Kidney tubule cell (primary cell): ENCODE measurements around the gene HK3.
A peak's percentile ranks its signal among the peaks of the same experiment; 100 is the strongest.

ENCODE experiments used
- DNase-seq: peaks from one replicate; pipeline ENCODE4 v3.0.0-alpha.2; 2018; ENCODE audit warnings: low spot score

The HK3 gene, protein sequence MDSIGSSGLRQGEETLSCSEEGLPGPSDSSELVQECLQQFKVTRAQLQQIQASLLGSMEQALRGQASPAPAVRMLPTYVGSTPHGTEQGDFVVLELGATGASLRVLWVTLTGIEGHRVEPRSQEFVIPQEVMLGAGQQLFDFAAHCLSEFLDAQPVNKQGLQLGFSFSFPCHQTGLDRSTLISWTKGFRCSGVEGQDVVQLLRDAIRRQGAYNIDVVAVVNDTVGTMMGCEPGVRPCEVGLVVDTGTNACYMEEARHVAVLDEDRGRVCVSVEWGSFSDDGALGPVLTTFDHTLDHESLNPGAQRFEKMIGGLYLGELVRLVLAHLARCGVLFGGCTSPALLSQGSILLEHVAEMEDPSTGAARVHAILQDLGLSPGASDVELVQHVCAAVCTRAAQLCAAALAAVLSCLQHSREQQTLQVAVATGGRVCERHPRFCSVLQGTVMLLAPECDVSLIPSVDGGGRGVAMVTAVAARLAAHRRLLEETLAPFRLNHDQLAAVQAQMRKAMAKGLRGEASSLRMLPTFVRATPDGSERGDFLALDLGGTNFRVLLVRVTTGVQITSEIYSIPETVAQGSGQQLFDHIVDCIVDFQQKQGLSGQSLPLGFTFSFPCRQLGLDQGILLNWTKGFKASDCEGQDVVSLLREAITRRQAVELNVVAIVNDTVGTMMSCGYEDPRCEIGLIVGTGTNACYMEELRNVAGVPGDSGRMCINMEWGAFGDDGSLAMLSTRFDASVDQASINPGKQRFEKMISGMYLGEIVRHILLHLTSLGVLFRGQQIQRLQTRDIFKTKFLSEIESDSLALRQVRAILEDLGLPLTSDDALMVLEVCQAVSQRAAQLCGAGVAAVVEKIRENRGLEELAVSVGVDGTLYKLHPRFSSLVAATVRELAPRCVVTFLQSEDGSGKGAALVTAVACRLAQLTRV

DNA sequence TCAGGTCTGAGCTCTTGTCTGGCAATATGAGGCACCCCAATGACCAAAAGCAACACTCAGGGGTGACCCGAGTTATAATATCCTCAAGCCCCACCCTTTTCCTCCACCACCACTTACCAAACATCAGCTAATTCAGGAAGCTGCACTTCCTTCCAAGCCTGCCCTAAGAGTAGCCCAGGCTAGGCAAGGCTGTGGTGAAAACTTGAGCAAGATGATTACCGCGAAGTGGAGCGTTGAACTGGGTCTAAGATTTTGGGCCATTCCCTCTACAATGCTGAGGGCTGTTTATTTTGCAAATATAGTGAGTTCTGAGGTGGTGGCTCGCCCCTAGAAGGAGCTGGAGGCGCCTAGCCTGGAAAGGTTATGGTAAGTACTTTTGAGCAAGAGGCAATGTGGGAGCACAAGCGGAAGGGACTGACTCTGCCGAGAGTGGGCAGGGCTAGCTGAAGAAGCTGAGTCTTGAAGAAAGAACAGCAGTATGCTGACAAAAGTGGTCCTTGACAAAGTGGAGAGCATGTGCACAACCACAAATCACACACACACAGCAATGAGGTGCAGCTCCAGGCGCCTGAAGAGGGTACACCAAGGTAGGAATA lies at the start of gene HK3:
Gene HK3 (minus strand): TSS at position 51 of the 596 bp plus-strand sequence. CDS start 3,187 bp downstream, outside the sequence.
- DNase-seq = no peak

DNA sequence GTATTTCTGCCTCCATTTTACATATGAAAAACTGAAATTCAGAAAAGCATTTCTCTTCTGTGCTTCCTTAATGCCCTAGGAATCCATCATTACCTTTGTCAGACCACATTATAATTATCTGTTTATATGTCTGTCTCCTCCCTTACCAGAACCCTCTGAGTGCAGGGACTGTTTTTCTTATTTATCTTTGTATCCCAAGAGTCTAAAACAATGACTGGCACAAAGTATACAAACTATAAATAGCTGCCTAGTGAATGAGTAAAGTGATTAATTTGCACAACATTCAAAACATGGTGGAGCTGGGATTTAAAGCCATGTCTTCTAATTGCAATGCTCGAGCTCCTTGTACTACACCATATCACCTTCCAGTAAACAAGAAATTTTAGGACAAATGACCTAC lies 49.3 kb upstream of the HK3 start:
- no peak for DNase-seq

DNA sequence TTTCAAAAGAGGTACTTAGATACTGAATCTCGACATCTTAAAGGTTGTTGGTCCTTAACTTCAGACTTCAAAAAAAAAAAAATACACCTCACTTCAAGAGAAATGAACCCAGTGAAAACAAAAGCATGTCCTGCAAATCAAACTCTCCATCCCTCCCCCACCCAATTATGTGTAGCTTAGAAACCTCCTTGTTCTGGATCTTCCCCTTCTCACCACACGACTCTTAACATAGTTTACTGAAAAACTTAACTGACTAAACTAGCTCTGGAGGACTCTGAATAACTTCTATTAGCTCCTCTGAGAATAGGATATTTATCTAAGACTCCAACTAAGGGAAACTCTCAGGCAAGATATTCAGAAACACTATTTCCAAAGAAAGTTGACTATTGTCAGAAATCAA lies 48.7 kb upstream of the HK3 start:
- DNase-seq = no peak

DNA sequence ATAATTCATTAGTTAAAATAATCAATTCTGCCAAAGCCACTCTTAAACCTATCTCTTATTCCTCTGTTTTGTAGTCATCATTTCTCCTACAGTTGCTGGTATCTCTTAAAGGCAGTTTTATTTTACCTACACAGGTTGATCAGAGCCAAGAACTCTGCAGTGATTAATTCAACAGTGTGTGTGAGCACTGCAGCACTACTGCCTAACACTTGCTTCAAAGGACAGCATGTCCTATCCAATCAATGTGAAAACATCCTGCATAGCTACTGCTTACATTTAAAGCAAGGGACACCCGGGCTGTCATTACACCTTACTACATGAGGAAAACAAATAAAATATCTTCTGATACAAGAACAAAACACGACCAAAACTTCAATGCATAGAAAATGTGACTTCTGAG lies 45.1 kb upstream of the HK3 start:
- DNase-seq = no peak

DNA sequence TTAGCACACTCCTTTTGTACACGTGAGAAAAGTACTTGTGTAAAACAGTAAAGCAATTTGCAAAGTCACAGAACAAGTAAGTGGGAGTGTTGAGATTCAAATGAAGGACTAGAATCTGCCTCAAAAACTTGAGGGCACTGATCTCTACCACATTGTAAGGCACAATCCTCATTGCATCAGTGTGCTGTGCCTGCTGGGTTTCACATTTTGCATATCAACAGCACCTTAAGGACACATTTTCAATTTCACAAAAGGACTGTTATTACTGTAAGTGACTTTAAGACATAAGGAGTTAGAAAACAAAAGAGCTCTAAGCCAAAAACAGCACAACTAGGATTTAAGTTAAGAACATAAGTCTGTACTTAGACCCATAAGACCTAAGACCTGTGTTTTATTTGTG lies 44.7 kb upstream of the HK3 start:
- DNase-seq = no peak

DNA sequence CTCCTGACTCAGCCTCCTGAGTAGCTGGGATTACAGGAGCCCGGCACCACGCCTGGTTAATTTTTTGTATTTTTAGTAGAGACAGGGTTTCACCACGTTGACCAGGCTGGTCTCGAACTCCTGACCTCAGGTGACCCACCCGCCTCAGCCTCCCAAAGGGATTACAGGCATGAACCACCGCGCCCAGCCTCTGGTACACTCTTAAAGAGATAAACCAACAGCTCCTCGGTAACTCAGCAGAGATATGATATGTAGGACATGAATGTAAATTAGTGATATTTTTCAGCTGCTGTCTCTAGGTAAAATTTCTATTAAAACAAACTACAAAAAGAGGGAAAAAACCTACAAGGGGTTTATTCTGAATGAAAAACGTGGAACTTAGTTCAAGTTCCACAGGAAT lies 42.8 kb upstream of the HK3 start:
- DNase-seq = no peak

DNA sequence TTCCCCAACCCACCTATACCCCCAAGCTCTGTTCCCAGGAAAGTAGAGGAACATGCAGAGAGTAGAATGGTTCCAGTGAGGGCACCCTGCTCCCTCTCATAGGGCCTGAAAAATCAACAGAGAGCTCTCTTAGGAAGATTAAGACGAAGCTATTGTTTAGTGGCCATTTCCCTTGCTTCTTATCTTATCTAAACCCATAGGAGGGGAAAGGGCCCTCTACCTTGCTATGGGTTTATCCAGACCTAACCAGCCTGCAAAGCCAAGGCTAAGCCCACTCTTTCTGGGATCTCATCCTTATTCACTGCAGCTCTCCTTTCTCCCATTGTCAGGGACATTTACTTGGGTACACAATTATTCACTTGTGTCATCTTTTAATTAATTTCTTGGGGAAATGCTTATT lies 39.3 kb upstream of the HK3 start:
- no peak for DNase-seq

DNA sequence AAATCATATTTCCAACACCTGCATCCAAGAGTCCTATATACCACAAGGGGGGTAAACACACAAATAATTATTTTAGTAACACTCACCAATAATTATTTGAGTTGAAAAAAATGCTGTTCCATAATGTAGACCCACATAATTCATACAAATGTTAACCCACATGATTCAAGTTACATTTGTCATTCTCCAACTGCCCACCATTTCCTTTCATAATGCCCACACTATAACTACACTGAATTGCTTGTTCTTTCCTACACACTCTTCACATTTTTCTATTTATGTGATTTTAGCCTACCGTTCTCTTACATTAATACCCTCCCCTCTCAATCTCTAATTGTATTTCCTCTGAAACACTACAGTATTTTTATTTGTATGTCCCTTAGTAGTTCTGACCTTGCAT lies 35.9 kb upstream of the HK3 start:
- DNase-seq = no peak

DNA sequence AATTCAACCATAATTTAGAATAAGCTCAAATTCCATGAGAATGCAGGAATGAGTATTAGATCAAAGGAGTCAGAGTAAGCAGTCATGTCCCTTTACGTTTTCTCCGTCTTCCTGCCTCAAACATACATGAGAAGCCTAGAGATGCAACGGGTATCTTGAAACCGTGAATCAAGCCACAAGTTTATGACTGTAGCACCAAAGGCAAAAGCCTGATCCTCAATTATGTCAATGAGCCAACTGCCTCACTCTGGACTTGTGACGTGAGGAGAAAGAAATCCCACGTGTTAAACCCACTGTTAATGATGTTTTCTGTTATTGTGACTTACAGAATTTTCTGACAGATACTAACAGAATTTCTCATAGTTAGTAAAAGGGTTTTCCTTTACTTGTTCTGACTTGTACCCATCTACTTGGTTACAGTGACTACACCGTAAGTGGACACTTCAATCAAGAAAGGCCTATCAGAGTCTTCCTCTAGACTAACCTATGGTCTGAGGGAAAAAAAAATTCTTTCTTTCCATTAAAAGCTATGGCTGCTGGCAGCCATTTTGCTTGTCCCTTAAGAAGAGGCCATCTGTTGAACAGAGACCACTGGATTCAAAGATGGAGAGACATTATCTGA lies 35.3 kb upstream of the HK3 start:
- no peak for DNase-seq

DNA sequence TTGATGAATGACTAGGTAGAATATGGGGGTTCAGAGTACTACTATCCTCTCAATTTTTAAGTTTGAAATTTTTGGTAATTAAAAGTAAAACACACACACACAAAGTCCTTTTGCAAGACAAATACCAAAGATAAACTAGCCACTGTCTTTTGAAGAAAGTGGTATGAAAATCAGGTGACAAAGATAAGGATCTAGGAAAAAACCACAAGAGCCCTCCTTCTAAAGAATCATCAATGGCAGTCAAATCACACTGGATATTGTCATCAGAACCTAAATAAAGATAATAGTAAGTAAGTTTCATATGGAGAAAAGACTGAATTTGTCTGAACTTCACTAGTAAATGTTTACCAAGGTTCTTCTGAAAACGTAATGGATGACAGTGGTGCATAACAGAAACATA lies 30.5 kb upstream of the HK3 start:
- no peak for DNase-seq

DNA sequence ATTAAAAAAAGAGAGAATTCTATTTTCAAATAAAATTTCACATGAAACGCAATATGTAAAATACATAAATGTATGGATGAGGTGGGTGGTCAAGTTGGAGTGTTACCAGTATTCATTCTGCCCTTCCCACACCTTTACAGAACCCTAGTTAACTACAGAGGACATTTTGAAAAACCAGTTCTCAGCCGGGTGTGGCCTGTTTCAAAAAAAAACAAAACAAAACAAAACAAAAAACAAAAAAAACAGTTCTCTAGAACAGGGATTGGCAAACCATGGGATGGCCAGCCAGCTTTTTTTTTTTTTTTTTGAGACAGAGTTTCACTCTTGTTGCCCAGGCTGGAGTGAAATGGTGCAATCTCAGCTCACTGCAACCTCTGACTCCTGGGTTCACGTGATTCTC lies 28.4 kb upstream of the HK3 start:
- no peak for DNase-seq

DNA sequence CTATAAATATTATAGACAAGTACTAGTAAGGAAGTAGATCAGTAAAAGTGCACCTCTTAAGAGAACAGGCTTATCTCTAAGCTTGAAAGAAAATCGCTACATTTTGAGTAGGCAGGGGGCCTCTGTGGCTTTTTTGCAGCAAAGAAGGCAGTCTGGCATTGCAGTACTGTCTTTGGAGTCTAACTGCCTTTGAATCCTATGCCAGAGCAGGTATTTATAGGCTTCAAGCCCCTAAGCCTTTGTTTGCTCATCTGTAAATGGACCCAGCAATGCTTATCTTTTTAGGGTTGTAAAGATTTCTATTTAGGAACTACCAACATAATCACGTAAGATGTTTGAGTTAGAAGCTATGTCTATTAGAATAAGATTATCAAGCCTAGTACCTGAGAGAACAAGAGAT lies 23.7 kb upstream of the HK3 start:
- DNase-seq = no peak

DNA sequence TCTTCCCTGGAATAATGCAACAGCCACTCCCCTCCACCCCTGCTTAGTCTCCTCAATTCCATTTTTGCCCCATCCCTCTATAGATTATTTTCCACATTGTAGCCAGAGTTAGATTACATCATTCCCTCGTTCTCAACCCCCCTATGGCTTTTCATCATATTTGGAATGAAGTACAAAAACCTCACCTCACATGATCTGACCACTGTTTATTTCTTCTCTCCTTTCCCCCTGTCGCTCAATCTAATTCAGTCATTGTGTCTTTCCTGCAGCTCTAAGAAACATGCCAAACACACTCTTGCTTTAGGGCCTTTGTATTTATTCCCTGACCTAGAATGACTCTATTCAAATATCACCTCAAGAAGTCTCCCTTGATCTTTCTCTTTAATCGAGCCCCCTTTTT lies 22.6 kb upstream of the HK3 start:
- DNase-seq = no peak

DNA sequence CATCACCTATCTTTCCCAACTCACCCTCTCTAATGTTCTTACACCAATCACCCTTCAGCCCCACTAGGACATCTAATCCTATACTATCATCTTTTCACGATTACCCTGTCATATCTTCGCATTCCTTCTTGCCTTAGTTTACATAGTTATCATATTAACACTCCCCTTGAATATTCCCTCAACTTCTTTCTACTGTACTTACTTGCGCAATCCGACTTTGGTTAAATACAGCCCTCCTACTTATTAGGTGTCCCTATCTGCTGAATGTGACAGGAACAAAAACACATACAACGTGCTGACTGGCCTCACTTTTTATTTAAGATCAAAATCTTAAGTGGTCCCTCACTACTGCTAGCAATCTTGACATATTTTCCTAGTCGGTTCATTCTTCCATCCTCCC lies 19.5 kb upstream of the HK3 start:
- DNase-seq = no peak

DNA sequence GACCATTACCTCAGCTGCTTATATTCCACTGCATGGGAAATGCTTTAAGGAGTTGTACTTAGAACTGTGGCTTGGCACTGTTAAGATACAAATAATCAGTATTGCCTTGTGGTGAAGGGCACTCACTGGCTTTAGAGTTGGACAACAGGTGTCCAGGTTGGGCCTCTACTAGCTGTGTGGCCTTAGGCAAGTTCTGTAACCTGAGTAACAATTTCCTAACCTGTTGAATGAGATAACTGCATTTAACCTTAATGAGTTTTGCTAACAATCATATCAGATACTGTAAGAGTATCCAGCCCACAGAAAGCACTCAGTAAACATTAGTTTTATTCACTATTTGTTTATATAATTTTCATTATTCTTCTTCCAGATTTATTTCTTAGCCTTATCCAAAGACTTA lies 17.2 kb upstream of the HK3 start:
- DNase-seq = no peak

DNA sequence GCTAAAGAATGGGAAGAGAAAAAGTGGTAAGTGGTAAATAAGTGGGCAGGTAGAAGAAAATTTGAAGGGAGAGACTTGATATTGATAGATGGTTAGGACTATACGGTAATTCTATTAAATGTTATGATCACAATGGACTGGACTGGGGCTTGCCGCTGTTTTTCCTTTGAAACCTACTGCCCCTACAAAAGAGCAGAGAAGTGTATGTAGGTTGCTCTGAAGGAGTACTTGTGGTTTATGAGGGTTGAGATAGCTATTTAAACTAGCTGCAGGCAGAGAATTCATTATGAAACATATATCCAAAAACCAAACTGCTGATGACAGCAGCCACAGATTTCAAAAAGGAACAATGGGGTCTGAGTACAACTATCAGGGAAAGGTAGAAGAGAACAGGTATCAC lies 16.8 kb upstream of the HK3 start:
- DNase-seq = no peak

DNA sequence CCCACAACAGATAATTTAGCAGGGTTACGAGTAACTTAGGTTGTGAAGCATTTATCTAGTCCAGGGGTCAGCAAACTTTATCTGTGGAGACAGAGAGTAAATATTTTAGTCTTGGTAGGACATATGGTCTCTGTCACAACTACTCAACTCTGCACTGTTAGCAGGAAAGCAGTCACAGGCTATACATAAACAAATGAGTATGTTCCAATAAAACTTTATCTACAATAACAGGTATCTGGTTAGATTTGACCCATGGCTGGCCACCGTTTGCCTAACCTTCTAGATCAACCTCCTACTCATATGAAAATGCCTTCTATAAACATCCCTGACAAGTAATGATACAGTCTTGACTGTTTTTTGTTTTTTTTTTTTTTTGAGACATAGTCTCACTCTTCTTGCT lies 13.0 kb upstream of the HK3 start:
- no peak for DNase-seq

DNA sequence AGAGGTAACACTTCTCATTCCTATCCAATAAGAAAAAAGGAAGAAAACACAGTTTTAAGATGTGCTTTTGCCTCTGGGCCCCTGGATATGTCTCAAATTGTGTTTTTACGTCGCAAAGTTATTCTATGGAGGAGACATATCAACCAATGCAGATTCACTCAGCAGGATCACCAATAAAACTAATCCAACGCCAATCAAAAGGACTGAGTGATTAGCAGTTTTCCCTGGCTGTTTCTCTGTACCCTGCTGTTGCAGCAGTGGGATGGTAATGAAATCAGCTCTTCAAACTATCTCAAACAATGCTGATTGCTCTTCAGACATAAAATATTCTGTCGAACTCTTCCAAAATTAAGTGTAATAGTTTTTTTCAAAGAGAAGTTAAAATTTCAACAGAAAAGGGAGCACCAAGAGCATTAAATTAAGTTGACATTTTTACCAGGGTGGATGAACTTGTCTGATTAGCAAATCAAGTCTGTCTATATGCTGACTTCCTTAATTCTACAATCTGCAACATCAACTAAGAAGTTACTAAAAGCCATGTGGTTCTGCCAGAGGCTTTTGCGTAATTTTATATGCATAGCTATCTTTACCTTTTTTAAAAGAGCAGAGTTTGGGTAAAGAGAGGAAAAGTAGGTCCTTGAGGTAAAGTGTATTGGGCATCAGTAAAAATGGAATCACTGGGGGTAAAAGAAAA lies 9.7 kb upstream of the HK3 start:
- no peak for DNase-seq

DNA sequence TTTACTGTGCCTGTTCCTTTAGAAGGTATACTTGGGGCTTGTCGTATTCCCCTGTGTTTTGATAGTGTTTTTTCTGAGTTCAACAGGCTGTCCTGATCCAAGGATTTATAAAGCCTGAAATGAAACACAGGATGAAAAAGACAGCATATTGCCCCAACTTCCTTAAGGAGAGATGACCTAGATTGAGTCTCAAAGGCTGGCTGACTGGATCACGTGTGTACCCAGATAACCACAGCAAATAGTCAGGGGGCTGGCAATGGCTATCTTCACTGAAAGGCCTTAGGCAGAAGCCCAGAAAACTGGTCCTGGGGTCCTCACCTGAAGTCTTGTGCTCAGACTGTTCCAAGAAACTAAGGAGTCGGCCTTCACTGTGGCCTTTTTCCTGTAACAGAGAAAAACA lies 7.7 kb upstream of the HK3 start:
- DNase-seq = no peak

DNA sequence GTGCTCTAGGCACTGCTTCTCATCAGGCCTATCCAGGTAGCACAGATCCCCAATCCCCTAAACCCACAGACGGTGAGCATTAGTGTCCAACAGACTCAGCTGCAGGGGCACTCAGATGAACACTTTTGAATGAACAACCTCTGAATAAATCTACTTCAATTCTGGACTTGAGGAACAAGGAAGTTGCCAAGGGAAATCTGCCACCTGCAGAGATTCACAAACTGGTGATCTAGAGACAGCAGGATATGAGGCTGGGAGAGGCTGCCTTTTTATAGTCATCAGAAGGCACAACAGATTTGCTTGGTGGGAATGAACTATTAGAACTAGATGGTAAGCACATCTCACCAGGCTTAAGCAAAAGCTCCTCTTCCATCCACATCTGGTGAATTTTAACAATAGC lies 7.0 kb upstream of the HK3 start:
- peak; percentile 61 for DNase-seq

DNA sequence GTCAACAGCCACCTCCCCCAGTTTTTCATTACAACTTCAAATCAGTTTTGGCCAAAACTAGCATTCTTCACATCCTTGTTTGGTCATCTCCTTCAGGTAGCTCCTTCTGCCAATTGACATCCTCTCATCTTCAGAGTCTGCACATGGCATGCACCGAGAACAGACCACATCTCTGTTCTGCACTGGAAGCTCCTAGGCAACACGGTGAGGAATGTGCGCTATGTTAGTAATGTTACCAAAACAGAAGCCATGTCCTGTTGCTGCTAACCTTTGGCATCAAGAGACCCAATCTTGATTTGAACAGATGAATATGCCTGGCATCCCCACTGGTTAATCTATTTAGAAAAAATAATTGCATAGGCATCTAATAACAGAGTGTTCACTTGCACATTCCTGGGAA lies 5.1 kb upstream of the HK3 start:
- DNase-seq = peak; percentile 74
